ENCODE measurements around the gene MYO18A.

DNA sequence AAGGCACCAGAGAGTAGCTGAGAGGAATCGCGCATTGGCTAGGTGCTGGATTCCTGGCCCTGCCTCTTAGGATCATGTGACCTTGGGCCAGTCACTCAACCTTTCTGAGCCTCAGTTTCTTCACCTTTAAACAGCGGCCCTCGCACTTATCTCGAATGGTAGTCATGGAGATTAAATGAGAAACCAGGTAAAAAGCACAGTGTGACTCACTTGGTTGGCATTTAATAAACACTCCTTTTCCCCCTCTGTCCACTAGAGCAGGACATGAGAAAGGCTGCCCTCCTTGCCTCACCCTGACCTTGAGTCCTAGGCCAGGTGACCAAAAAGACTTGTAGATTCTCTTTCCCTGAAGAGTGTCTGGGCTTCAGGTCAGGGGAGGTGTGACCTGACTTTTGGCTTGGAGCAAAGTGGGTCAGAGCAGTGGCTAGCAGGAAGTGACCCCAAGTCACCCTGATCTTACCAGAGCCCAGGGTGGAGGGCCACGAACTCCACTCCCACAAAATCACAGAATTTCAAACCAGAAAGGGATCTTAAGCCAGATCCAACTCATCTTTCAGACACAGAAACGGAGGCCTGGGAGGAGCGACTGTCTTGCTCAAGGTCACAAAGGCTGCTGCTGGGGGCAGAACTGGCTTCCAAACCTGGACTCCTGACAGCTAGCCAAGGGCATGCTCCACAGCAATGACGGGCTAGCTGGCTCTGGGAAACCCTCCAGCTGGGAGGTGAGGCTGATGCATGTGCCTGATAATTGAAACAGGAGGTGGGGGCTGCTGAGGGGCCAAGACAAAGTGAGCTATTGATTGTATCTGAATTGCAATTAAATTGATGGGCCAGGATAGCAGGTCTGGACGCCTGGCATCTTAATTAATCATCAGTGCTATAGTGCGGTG, 72.0 kb downstream of the MYO18A start:
- TF ChIP-seq MXI1 (IDR thresholded peaks at IDR 0.05; ENCODE audit: borderline replicate concordance, low read depth, low read length) (no peak), USF2 (IDR thresholded peaks at IDR 0.05; ENCODE audit: low read depth, low read length) (no peak), CTCF (conservative IDR thresholded peaks at IDR 0.05; ENCODE audit: low read depth, low read length) (no peak), RCOR1 (IDR thresholded peaks at IDR 0.05; ENCODE audit: insufficient replicate concordance, low read length) (no peak), MAFK (IDR thresholded peaks at IDR 0.05; ENCODE audit: low read depth, low read length) (no peak), CEBPB (IDR thresholded peaks at IDR 0.05; ENCODE audit: low read depth, low read length) (no peak), NFE2L2 (IDR thresholded peaks at IDR 0.05; ENCODE audit: low read depth, low read length) (no peak), RFX5 (IDR thresholded peaks at IDR 0.05; ENCODE audit: low read depth, low read length) (no peak), FOS (IDR thresholded peaks at IDR 0.05; ENCODE audit: low read depth, low read length) (no peak), POLR2A (IDR thresholded peaks at IDR 0.05; ENCODE audit: low read depth, low read length) (no peak), RAD21 (IDR thresholded peaks at IDR 0.05; ENCODE audit: low read length) (no peak)

Measured in IMR-90 (cell line).